LoVo (cell line): Measurements from ENCODE around the gene HOXA5.

ENCODE experiments used
- DNase-seq: peaks from one replicate; pipeline ENCODE4 v3.0.0-alpha.2; 2016; ENCODE audit warnings: low spot score

The HOXA5 gene

DNA sequence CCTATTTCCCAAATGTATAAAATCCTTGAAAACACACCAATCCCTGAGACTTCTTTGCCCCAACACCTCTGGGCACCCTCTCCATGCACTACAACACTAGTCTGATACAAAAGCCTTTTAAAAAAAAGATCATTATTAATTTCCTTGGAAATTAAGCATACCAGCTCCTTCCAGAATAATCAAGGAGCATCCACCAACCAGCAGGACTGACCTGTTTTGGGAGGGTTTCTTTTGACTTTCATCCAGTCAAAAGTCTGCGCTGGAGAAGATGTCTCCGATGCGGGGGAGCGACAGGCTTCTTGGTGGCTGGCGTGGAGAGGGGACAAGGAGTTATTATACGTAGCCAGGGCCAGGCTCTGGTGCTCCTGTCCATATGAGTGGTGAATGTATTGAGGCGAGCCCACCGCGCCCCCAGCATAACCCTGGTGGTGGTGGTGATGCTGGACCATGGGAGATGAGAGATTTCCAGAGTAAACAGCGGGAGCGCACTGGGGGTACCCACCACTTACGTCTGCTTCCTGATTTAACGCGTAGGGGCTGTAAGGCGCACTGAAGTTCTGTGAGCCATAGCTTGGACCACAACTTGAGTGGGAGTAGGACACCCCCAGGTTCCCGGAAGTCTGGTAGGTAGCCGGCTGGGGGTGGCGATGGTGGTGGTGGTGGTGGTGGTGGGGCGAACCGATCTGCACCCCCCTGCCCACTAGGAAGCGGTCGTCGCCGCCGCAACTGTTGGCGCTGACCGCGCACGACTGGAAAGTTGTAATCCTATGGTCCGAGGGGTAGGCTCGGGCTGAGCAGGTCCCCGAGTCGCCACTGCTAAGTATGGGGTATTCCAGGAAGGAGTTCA is 48.2 kb downstream of the HOXA5 start:
- DNase-seq = no peak

DNA sequence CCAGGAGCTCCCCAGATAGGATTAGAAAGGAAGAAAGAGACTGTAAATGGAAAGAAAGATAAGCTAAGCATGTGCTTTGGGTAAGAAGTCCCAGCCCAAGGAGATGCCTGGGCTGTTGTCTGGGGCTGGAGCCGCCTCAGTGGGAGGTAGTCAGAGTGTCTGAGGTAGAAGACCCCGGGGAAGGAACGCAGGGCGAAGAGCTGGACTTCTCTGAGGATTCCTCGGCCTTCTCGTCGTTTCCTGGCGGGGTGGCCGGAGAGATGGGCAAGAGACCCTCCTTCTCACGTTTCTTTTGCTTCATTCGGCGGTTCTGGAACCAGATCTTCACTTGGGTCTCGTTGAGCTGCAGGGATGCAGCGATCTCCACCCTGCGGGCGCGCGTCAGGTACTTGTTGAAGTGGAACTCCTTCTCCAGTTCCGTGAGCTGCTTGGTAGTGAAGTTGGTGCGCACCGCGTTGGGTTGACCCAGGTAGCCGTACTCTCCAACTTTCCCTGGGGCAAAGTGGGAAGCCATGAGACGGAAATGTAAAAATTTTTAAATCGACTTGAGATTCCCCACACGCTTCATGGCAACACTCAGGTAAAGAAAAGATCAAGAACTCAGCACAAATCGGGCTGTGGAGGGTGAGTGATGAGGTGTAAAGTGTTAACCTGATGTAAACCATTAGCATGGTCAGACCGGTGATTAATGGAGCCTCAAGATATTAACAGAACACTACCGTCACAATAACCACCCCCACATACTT is 49.0 kb downstream of the HOXA5 start:
- no peak for DNase-seq

DNA sequence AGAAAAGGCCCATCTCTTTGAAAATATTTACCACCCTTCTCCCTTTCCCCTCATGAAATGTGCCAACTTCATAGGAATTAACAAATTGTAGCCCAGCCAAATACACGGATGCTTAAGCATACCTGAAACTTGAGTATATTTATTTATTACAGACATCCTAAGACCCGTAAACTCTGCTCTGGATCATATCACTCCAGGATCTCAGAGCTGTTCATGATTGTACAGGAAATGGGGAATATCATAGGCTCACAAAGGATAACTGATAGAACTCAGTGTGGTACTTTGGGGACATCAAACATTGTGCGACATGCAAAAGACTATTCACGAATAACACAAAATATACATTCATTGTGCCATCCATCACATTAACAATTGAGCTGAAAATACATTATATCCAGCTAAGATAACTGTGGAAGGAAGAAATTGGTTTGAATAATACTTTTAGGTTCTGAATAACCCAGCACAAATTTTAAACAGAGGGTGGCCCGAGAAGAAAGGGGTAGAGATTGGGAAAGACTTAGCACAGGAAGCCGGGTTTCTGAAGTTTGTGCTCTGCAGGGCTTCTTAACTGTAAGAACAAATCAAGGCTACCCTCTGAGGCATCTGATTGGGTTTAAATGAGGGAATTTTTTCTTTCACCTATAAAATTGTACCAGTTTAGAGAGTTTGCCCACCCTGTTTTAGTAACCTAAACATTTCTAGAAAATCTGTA is 50.1 kb downstream of the HOXA5 start:
- no peak for DNase-seq

DNA sequence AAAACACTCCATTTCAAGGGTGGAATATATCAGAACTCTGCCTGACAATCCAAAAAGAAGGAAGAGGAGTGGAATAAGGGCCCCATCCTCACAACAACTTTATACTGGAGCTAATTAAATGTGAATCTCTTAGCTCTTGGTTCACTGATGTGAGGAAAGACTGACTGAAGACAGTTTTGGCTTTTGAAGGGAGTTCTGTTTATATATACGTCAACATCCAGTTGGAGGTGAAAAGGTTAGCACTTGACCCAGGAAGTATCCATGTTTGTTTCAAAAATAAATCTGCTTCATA is 50.7 kb downstream of the HOXA5 start:
- DNase-seq = no peak

DNA sequence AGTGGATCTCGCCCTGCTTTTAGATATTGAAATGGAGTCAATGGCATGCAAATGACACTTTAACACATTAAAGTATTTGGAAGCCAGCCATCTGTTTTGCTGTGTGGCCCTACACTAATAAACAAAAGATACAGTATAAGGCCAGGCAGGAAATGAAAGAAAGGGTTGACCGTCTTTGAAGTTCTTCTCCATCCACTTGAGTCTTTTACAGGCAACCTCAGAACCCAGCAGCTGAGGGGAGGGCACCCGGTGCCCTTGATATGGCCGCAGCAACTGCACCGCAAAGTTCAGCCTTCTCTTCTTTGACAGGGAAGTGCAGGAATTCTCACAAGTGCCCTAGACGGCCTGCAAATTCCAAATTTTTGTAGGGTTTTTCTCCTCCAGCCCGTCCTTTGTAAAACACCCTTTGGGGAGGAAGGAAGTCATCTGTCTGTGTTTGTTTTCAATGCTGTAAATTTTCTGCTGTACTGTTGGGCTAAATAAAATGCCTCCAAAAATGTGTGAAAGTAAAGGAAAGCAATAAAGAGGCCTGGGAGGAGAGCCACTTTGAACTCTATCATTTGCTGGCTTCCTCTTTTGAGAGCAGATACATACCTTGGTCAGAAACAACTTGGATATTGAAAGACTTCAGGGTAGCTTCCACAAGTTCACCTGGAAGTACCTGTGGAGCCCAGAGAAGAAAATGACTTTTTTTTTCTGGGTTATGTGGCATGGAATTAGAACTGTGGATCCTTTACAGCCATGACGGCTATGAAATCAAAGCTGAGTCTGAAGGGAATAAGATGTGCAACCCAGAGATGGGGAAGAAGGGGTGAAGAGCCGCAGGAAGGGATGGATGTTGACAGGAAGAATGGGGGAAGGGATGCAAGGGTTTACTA is 51.3 kb downstream of the HOXA5 start:
- DNase-seq = no peak

DNA sequence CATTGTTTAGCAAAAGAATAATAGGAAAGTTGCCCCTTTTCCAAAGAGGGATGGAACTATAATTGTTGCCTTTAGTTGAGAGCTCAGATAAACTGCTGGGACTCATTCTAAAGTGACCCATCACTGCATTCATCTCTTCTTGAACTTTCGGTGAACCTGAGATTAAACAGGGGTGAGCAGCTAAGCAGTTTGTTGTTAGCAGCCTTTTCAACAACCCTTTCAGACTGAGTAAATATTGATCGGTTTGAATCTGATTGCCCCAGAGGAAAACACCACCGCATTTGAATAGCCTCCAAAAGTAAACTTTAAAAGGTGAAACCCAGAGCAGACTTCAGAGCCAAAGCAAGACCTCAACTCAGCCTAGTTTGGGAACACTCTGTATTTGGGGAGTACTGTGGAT is 52.4 kb downstream of the HOXA5 start:
- DNase-seq = no peak
